G401.6 (cell line): ENCODE results near the gene TBC1D20.
"Not testable (repeated sequence)": the region's sequence is repeated elsewhere in the genome, so short reads cannot be mapped to it uniquely, and the experiment has no call there.

Source experiments
- FAIRE-seq: peaks from 2 replicates; lab custom pipeline; 2012; peaks lifted over from hg19 to GRCh38; lab: Jason Lieb, UNC

Gene TBC1D20

DNA sequence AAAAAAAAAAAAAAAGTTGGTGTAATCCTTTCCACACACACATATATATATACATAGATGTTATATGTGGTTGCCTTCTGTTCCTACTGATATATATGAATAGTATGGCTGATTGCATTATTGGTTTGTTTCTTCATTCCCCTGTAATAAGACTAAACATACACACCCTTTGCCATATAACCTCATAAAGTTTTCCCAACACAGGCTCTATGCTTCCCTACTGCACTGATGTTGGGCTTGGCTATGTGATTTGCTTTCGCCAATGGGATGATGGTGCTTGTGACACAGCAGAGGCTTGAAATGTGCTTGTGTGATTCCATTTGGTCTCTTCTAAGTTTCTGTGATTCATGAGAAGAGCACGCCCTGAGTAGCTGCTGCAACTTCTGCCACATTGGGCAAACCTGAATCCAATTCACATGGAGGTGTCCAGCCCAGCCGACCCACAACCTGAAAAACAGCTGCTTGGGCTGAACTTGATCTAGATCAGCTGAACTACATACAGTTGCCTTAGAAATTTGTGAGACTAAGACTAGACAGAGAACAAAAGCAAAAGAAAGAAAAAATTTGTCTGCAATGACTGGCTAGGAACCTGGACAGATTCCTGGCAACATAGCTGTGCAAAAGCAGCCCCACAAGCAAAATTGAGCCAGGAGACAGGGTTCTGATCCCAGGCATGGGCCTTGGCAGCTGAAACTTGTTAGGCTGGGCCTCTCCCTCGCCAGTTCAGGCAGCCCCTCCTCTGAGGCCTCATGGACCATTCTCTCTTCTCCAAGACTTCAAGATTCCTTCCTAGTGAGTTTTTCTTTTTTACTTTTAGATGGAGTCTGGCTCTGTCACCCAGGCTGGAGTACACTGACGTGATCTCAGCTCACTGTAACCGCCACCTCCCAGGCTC lies 13.4 kb upstream of the TBC1D20 start:
- no peak for FAIRE-seq

GRCh38 chr20:474581-474980 lies 12.2 kb upstream of the TBC1D20 start:
- no peak for FAIRE-seq

- FAIRE-seq = no peak
Measured at GRCh38 chr20:472889-473292, 10.6 kb upstream of the TBC1D20 start.

- no peak for FAIRE-seq
Measured at GRCh38 chr20:472137-472846, 10.0 kb upstream of the TBC1D20 start.

DNA sequence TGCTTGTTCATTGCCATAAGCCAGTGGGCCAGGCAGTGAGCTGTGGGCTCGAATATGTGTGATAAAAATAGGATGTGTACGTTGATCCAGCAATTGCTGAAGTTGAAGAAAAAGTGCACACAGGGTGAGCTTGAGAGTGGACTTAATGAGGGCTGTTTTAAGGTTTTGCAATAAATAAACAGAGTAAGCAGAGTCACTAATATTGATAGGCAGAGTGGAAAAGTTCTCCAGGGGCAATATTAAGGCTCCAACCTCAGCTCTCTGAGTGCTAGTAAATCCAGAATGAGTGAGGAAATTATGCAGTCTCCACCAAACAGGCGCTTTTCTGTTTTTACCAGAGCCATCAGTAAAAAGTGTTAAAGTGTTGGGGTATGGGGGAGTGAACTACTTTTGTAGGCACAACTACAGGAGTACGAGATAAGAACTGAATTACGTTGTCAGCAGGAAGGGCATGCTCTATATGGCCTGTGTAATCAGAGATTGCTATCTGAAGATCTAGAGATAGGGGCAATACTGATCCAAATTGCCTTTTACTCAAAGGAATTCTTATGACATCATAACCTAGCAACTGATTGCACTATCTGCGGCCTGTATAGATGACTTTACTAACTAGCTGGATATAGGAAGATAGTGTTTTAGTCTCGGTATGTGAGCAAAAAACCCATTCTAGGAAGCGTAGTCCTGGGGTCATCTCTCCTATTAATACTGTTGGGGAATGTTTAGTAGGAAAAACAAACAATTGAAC lies 7.6 kb upstream of the TBC1D20 start:
- FAIRE-seq = no peak

- no peak for FAIRE-seq
Measured at GRCh38 chr20:467755-468154, 5.4 kb upstream of the TBC1D20 start.

- FAIRE-seq = no peak
Measured at GRCh38 chr20:461254-462198, 807 bp downstream of the TBC1D20 start.

DNA sequence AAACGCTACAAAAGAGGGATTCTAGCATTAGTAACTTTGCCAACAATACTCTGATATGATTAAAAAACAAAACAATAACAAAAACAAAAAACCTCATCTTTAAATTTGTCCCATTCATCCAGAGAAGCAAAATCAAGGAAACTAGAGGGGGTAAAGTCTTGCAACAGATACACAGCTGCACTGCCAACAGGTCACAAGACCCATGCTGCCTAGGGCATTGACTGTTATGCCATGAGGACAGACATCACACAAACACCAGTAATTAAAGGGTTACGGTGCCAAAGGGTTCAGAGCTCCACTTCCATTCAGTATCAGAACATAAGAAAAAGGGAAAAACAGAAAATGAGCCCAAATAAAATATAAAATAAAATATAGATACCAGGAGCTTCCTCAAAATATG lies 1.6 kb downstream of the TBC1D20 start:
- no peak for FAIRE-seq

DNA sequence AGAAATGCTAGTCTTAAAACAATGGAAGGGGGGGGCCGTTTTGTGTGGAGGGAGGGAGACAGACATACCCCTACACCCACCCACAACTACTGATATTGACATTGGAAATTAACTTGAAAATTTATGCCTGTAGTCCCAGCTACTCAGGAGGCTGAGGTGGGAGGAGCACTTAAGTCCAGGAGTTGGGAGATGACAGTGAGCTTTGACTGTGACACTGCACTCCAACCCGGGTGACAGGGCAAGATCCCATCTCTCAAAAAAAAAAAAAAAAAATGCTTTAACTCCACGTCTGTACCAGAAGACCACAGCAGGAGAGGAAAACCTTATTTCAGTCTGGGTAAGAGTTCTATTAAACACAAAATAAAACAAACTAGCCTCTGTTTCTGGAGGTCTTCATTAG lies 2.2 kb downstream of the TBC1D20 start:
- FAIRE-seq = no peak

GRCh38 chr20:458776-459175 lies 3.6 kb downstream of the TBC1D20 start:
- FAIRE-seq = no peak

DNA sequence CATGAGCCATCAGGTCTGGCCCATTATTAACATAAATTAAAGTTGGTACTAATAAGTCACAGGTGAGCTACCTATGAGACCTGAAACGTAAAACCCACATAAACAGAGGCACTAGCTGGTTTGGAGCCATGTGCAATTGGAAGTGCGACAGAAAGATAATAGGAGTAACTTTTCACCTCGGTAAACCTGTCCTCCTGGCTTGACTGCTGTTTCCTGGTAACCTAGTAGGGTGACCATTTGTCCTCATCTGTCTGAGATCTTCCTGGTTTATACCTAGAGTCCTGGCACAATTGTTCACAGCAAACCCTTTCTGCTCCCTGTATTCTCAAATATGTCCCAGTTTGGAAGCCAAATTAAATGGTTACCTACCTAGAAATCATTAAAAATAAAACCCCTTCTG lies 7.4 kb downstream of the TBC1D20 start:
- no peak for FAIRE-seq

- FAIRE-seq = not testable (repeated sequence)
Measured at GRCh38 chr20:452021-452420, 10.3 kb downstream of the TBC1D20 start.

DNA sequence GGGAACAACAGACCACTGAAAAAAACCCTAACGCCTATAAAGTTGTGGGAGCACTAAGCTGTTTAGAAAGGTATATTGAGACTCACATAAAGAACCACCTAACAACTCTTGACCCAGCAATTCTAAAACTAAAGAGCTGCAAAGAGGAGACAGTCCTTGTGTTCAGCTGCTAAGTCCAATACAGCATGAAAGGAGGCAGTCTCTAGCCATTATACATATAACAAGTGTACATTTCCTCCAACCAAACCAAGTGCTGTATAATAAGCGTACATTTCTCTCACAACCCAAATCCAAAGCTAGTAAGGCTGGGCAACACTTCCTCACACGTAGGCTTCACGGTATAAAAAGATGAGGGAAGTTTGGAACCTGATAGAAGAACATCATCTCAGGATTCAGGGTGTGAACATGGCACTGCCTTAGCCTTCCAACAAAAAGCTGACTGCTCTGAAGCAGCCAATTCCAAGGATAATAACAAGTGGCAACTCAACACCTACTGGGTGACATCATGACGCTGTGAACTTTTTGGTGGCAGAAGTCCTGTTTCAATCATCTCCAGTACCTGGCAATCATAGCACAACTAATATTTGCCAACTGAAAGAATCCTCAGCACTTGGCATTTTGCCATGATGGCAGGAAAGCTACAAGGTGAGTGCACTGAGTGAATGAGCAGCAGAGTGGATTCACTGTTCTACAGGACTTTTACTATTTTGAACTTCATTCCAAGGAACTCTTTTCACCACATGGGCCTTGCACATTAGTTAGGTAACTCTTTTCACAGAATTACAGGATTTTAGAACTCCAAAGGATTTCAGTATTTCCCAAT lies 16.6 kb downstream of the TBC1D20 start:
- no peak for FAIRE-seq

GRCh38 chr20:444862-445426 lies 17.4 kb downstream of the TBC1D20 start:
- no peak for FAIRE-seq

- FAIRE-seq = no peak
Measured at GRCh38 chr20:444117-444516, 18.2 kb downstream of the TBC1D20 start.

DNA sequence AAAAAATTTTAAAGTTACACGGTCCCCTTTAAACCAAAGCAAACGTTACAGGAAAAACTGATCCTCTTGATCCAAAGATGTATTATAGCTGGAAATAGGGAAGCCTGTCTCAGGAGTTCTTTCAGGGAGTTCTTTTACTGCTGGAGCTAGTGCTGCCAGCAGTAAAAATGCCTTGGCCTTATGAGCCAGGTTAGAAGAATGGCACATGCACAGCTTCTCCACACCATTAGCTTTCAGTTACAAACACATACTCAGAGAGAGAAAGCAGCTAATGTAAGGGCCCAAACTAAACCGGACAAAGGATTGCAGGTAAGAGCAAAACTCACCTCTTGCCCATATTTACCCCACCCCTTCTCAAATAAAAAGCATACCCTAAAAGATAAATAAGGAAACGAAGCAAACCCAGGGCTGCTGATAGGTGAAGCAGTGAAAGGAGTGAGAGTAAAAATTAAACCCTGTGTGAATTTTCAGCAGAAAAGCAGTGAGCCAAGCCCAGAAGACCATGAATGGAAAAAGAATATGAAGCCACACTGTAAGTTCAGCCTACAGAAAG lies 19.0 kb downstream of the TBC1D20 start:
- FAIRE-seq = no peak

DNA sequence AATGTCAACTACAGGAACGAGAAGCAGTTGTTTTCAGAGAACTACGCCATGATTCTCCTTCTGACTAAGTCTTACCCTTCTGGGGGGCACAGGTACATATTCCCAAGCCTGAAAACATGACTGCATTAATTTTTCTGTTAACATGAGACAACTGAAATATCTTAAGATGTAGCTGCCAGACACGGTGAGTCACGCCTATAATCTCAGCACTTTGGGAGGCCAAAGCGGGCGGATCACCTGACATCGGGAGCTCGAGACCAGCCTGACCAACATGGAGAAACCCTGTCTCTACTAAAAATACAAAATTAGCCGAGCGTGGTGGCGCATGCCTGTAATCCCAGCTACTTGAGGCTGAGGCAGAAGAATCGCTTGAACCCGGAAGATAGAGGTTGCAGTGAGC lies 21.7 kb downstream of the TBC1D20 start:
- no peak for FAIRE-seq

DNA sequence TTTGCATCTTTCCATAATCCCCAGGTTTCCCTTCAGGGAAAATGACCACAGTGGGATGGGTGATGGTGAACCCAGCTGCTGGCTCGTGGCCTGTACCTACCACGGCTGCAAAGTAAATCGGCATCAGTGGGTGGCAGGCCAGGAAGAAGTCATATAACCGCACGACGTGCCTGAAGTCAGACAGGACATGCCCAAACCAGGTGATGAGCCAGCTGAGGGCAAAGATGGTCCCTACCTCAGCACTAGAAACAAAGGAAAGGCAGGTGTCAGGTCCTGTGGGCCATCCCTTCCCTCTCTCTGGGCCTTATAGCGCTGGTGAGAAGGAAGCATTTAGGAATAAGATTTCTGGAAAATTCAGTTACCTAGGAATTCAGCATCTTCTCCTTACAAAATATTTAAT lies 22.2 kb downstream of the TBC1D20 start:
- FAIRE-seq = no peak

GRCh38 chr20:438571-439469 lies 23.5 kb downstream of the TBC1D20 start:
- FAIRE-seq = no peak
